ENCODE data around the gene NUCB2.
A peak's percentile ranks its signal among the peaks of the same experiment; 100 is the strongest.

NUCB2 gene

DNA sequence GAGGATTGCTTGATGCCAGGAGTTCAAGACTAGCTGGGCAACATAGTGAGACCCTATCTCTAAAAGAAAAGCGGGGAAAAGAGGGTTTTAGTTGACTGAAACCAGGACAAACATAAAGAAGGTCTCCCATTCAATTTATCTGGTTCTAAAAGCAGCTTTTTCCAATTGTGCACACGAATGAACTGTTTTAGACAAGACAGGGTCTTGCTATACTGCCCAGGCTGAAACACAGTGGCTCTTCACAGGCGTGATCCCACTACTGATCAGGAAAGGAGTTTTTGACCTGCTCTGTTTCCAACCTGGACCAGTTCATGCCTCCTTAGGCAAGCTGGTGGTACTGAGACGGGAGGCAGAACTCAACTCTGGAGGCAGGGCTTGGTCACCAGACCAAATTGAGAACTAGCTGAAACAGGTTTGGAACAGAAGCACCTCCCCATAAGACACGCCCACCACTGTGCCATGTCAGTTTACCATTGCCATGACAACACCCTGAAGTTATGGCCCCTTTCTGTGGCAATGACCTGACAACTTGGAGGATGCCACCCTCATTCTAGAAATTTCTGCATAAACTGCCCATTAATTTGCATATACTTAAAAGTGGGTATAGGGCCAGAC lies 2.8 kb upstream of the NUCB2 start:
- ChIA-PET CTCF (interaction anchor here (1.0 to 1.2 kb wide), 2 partner anchors 17 to 231 kb away, joined by 3 read pairs; no protein-coding TSS in a partner anchor), POLR2A (interaction anchor here (0.7 kb wide), 1 partner anchor 19 kb away, joined by 3 read pairs; no protein-coding TSS in a partner anchor)
- no peak for TF ChIP-seq CTCF (IDR thresholded peaks at IDR 0.05; ENCODE audit: insufficient read depth, low read length, missing control alignments)
- no peak for DNase-seq (ENCODE audit: low read depth, low spot score)
- no peak overlapping the region for H3K4me3 ChIP-seq (ENCODE audit: low read depth, low read length)

DNA sequence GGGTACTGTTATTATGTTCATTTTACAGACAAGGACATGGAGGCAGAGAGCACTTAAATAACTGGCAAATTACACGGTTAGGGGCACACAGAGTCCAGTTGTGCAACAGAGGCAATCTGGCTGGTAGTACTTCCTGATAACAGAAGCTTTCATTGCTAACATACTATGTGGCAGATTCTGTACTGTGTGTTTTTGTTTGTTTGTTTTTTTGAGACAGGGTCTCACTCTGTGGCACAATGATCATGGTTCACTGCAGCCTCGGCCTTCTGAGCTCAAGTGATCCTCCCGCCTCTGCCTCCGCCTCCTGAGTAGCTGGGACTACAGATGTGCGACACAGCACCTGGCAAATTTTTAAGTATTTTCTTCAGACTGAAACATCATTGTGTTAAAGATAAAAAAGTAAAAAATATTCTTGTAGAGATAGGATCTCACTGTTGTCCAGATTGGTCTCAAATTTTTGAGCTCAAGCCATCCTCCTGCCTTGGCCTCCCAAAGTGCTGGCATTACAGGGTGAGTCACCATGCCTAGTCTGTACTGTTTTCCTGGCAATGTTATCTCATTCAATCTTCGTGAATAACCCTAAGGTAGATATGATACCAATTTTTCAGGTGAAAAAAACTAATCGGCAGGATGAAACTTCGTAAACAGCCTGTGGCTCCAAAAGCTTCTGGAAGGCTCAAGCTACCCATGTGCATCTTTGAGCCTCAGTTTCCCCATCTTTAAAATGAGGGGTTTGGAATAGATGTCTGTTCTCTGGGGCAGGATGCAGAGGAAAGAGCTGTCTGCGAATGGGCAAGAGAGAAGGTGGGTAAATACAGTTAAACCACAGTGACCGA lies 921 bp upstream of the NUCB2 start:
- peak overlapping the region; percentile 92 for H3K4me3 ChIP-seq (ENCODE audit: low read depth, low read length)
- CTCF ChIA-PET, result interaction anchor here (1.0 to 1.7 kb wide), 4 partner anchors 15 to 78 kb away, joined by 3 to 5 read pairs (median 4); no protein-coding TSS in a partner anchor
- no peak for TF ChIP-seq CTCF (IDR thresholded peaks at IDR 0.05; ENCODE audit: insufficient read depth, low read length, missing control alignments)
- DNase-seq (ENCODE audit: low read depth, low spot score), result no peak
- POLR2A ChIA-PET, result interaction anchor here (0.9 to 1.2 kb wide), 2 partner anchors 8 to 18 kb away, joined by 4 to 7 read pairs; no protein-coding TSS in a partner anchor

- TF ChIP-seq CTCF (IDR thresholded peaks at IDR 0.05; ENCODE audit: insufficient read depth, low read length, missing control alignments), result no peak
- ChIA-PET POLR2A (interaction anchor here (1.2 kb wide), 1 partner anchor 9 kb away, joined by 7 read pairs; no protein-coding TSS in a partner anchor), CTCF (interaction anchor here (0.7 to 1.7 kb wide), 4 partner anchors 14 to 170 kb away, joined by 3 to 5 read pairs (median 4); no protein-coding TSS in a partner anchor)
- DNase-seq (ENCODE audit: low read depth, low spot score), result no peak
- peak overlapping the region; percentile 92 for H3K4me3 ChIP-seq (ENCODE audit: low read depth, low read length)
Measured at GRCh38 chr11:17277024-17277584, 565 bp downstream of the NUCB2 start.

GRCh38 chr11:17280494-17281127 lies 4.1 kb downstream of the NUCB2 start:
- no peak overlapping the region for H3K4me3 ChIP-seq (ENCODE audit: low read depth, low read length)
- POLR2A ChIA-PET, result no interaction called here
- no peak for DNase-seq (ENCODE audit: low read depth, low spot score)
- no peak for TF ChIP-seq CTCF (IDR thresholded peaks at IDR 0.05; ENCODE audit: insufficient read depth, low read length, missing control alignments)
- CTCF ChIA-PET, result interaction anchor here (1.1 to 2.3 kb wide), 2 partner anchors 9 to 51 kb away, joined by 4 to 10 read pairs; no protein-coding TSS in a partner anchor

- CTCF ChIA-PET, result interaction anchor here (1.3 kb wide), 1 partner anchor 10 kb away, joined by 6 read pairs; no protein-coding TSS in a partner anchor
- no peak for DNase-seq (ENCODE audit: low read depth, low spot score)
- TF ChIP-seq CTCF (IDR thresholded peaks at IDR 0.05; ENCODE audit: insufficient read depth, low read length, missing control alignments), result no peak
- no peak overlapping the region for H3K4me3 ChIP-seq (ENCODE audit: low read depth, low read length)
- POLR2A ChIA-PET, result no interaction called here
Measured at GRCh38 chr11:17286332-17286731, 9.8 kb downstream of the NUCB2 start.

All from AG04449 (cell line).